Measurements from ENCODE around the gene ACOT6.
"Not testable (repeated sequence)": the region's sequence is repeated elsewhere in the genome, so short reads cannot be mapped to it uniquely, and the experiment has no call there.

Gene ACOT6

GRCh38 chr14:73602994-73603393 lies 9.3 kb upstream of the ACOT6 start:
- no peak for DNase-seq

- DNase-seq: peak; percentile 46
Measured at GRCh38 chr14:73606271-73606670, 6.0 kb upstream of the ACOT6 start.

GRCh38 chr14:73607241-73607640 lies 5.1 kb upstream of the ACOT6 start:
- DNase-seq: no peak

GRCh38 chr14:73610687-73611086 lies 1.6 kb upstream of the ACOT6 start:
- DNase-seq: no peak

GRCh38 chr14:73613046-73613383 lies 698 bp downstream of the ACOT6 start:
- DNase-seq: no peak

- DNase-seq: no peak
Measured at GRCh38 chr14:73613419-73613963, 1.2 kb downstream of the ACOT6 start.

GRCh38 chr14:73616831-73617230 lies 4.5 kb downstream of the ACOT6 start:
- DNase-seq: no peak

GRCh38 chr14:73619524-73619923 lies 7.2 kb downstream of the ACOT6 start:
- DNase-seq: no peak

GRCh38 chr14:73620268-73620667 lies 8.0 kb downstream of the ACOT6 start:
- DNase-seq: no peak

GRCh38 chr14:73623504-73624054 lies 11.3 kb downstream of the ACOT6 start:
- DNase-seq: no peak

- DNase-seq: no peak
Measured at GRCh38 chr14:73625706-73626105, 13.4 kb downstream of the ACOT6 start.

- peak; percentile 45 for DNase-seq
Measured at GRCh38 chr14:73627151-73627558, 14.8 kb downstream of the ACOT6 start.

- DNase-seq: no peak
Measured at GRCh38 chr14:73630009-73630780, 17.9 kb downstream of the ACOT6 start.

GRCh38 chr14:73633116-73634010 lies 21.0 kb downstream of the ACOT6 start:
- peak; percentile 66 for DNase-seq

GRCh38 chr14:73634011-73634833 lies 21.9 kb downstream of the ACOT6 start:
- no peak for DNase-seq

GRCh38 chr14:73636355-73636754 lies 24.0 kb downstream of the ACOT6 start:
- DNase-seq: not testable (repeated sequence)

GRCh38 chr14:73637830-73638229 lies 25.5 kb downstream of the ACOT6 start:
- DNase-seq: no peak

- DNase-seq: no peak
Measured at GRCh38 chr14:73640796-73641365, 28.6 kb downstream of the ACOT6 start.

GRCh38 chr14:73644531-73645247 lies 32.4 kb downstream of the ACOT6 start, which contains the start of gene DNAL1:
TSS of gene DNAL1 (plus strand) at chr14:73644986. CDS start at chr14:73645040, 54 bp downstream.
- peak; percentile 96 for DNase-seq

- no peak for DNase-seq
Measured at GRCh38 chr14:73645248-73645610, 32.9 kb downstream of the ACOT6 start.

GRCh38 chr14:73651005-73651404 lies 38.7 kb downstream of the ACOT6 start:
- no peak for DNase-seq

All from activated CD4-positive, alpha-beta T cell treated with anti-CD3 and anti-CD28 coated beads, Interleukin-2, amount 50 U/mL, for 16 hours (primary cell).